Liver (tissue), 9 donors: ENCODE results near the gene RIT2. TPM values are rescaled to one million over a fixed set of nuclear protein-coding genes. Genes with fewer than 3 reads are reported as not detected.

Experiments used
- DNase-seq: peaks from one replicate; pipeline ENCODE4 v3.0.0-alpha.2; 2017; ENCODE audit warnings: low spot score
- H3K27ac ChIP-seq, 2 donors: one replicate each; pipeline ENCODE4 v1.7.0; 2013; ENCODE audit warnings: inconsistent platforms in 2 of 2, low read length in 2 of 2, control low read depth in 1 of 2, low read depth in 1 of 2, mild to moderate bottlenecking in 1 of 2
- H3K27me3 ChIP-seq, 4 donors: one replicate each; pipeline versions ENCODE4 v1.6.1 to v1.7.0; 2013; ENCODE audit warnings: low read length in 3 of 4, inconsistent platforms in 1 of 4, mild to moderate bottlenecking in 1 of 4, moderate library complexity in 1 of 4; ENCODE audit not compliant: control insufficient read depth in 4 of 4, insufficient read depth in 4 of 4
- H3K36me3 ChIP-seq, 4 donors: one replicate each; pipeline versions ENCODE4 v1.6.1 to v1.7.0; 2013; ENCODE audit warnings: low read length in 3 of 4, mild to moderate bottlenecking in 3 of 4, low read depth in 1 of 4, moderate library complexity in 1 of 4; ENCODE audit not compliant: control insufficient read depth in 4 of 4, insufficient read depth in 3 of 4
- H3K4me1 ChIP-seq, 4 donors: one replicate each; pipeline versions ENCODE4 v1.6.1 to v1.7.0; 2013; ENCODE audit warnings: low read length in 3 of 4, mild to moderate bottlenecking in 3 of 4, moderate library complexity in 1 of 4; ENCODE audit not compliant: control insufficient read depth in 4 of 4, insufficient read depth in 4 of 4
- H3K4me3 ChIP-seq, 3 donors: one replicate each; pipeline versions ENCODE4 v1.6.1 to v1.7.0; 2013; ENCODE audit warnings: low read length in 3 of 3, control low read depth in 1 of 3, low read depth in 1 of 3, mild to moderate bottlenecking in 1 of 3
- H3K9ac ChIP-seq, 2 donors: one replicate each; pipeline ENCODE4 v1.7.0; 2013; ENCODE audit warnings: low read length in 2 of 2, mild to moderate bottlenecking in 2 of 2, moderate library complexity in 2 of 2, control low read depth in 1 of 2, low read depth in 1 of 2
- H3K9me3 ChIP-seq, 4 donors: one replicate each; pipeline versions ENCODE4 v1.6.1 to v1.7.0; 2013; ENCODE audit warnings: low read length in 3 of 4; ENCODE audit not compliant: control insufficient read depth in 4 of 4
- EGR1 ChIP-seq, 2 donors: IDR thresholded peaks; 2 replicates each; pipeline ENCODE4 v1.6.1; 2016 to 2018; ENCODE audit warnings: antibody characterized with exemption in 2 of 2, low read depth in 2 of 2
- FOXA1 ChIP-seq: IDR thresholded peaks from 2 replicates; pipeline ENCODE4 v1.6.1; 2016; ENCODE audit warnings: antibody characterized with exemption
- FOXA2 ChIP-seq: IDR thresholded peaks from 2 replicates; pipeline ENCODE4 v1.6.1; 2016; ENCODE audit warnings: antibody characterized with exemption
- GABPA ChIP-seq, 2 donors: IDR thresholded peaks in 1 of 2; conservative IDR thresholded peaks in 1 of 2; 2 replicates each; pipeline ENCODE4 v1.6.1; 2016; ENCODE audit warnings: antibody characterized with exemption in 2 of 2, mild to moderate bottlenecking in 1 of 2, moderate library complexity in 1 of 2
- HNF4A ChIP-seq, 2 donors: conservative IDR thresholded peaks; 2 replicates each; pipeline ENCODE4 v1.6.1; 2016; ENCODE audit warnings: antibody characterized with exemption in 2 of 2, mild to moderate bottlenecking in 2 of 2
- HNF4G ChIP-seq: IDR thresholded peaks from 2 replicates; pipeline ENCODE4 v1.6.1; 2016; ENCODE audit warnings: antibody characterized with exemption
- JUND ChIP-seq, 2 donors: IDR thresholded peaks; 2 replicates each; pipeline ENCODE4 v1.6.1; 2016; ENCODE audit warnings: antibody characterized with exemption in 2 of 2
- NR2F2 ChIP-seq: IDR thresholded peaks from 2 replicates; pipeline ENCODE4 v1.6.1; 2016; ENCODE audit warnings: antibody characterized with exemption
- RAD21 ChIP-seq, 2 donors: IDR thresholded peaks; 2 replicates each; pipeline ENCODE4 v1.6.1; 2016; ENCODE audit warnings: antibody characterized with exemption in 2 of 2, mild to moderate bottlenecking in 2 of 2
- RXRA ChIP-seq, 2 donors: IDR thresholded peaks; 2 replicates each; pipeline ENCODE4 v1.6.1; 2017 to 2018; ENCODE audit warnings: antibody characterized with exemption in 2 of 2, mild to moderate bottlenecking in 1 of 2
- SP1 ChIP-seq: IDR thresholded peaks from 2 replicates; pipeline ENCODE4 v1.6.1; 2018; ENCODE audit warnings: antibody characterized with exemption, mild to moderate bottlenecking
- TAF1 ChIP-seq: conservative IDR thresholded peaks from 2 replicates; pipeline ENCODE4 v1.6.1; 2016; ENCODE audit warnings: antibody characterized with exemption, mild to moderate bottlenecking
- YY1 ChIP-seq: IDR thresholded peaks from 2 replicates; pipeline ENCODE4 v1.6.1; 2016; ENCODE audit warnings: antibody characterized with exemption, mild to moderate bottlenecking
- ZBTB33 ChIP-seq: IDR thresholded peaks from 2 replicates; pipeline ENCODE4 v1.6.1; 2016; ENCODE audit warnings: antibody characterized with exemption
- WGBS: extraction: QIAGEN DNeasy Blood & Tissue Kit; methylation state at CpG from one replicate; pipeline ENCODE4 v1.1.7; 2013; 5-methylcytosine and 5-hydroxymethylcytosine counted together
- polyA plus RNA-seq, 2 donors: library from polyadenylated mRNA; stranded (reverse) in 1 of 2; unstranded in 1 of 2; fragments of 200-250 nt in 1 of 2; fragments of >200 nt in 1 of 2; fragmentation: Nextera tagmentation in 1 of 2; extraction: Ambion mirVana in 1 of 2; gene quantifications; one replicate each; pipeline versions ENCODE4 v1.2.1 to v1.2.3, GENCODE V29; 2013 to 2015
- total RNA-seq, 2 donors: library from RNA; depleted of rRNA; stranded (reverse); fragments of >200 nt; gene quantifications; one replicate each; pipeline ENCODE4 v1.2.3, GENCODE V29; 2014
- TF ChIP-seq, protein P1 (sequence below): fragments of 150-350 bp; IDR thresholded peaks from 2 replicates; pipeline ENCODE4 v1.5.1; 2017; ENCODE audit warnings: improper control_type of control experiment, low read depth, low read length; ENCODE audit not compliant: missing input control
- TF ChIP-seq, protein P2 (sequence below): IDR thresholded peaks from 2 replicates; pipeline ENCODE4 v1.6.1; 2016; ENCODE audit warnings: antibody characterized with exemption, mild to moderate bottlenecking
- TF ChIP-seq, protein P3 (sequence below): IDR thresholded peaks from 2 replicates; pipeline ENCODE4 v1.6.1; 2016; ENCODE audit warnings: antibody characterized with exemption
- donor health status: healthy.
- donor health status: healthy.
- donor health status: healthy.
- donor health status: healthy.
- donor health status: healthy.

The RIT2 gene
- total RNA-seq (not detected), polyA plus RNA-seq (not detected)

GRCh38 chr18:43115076-43115921 lies at the start of gene RIT2:
Gene RIT2 (minus strand): TSS chr18:43115685.
- Histone ChIP-seq H3K4me1 (no peaks in the 10 kb centered on the region), H3K36me3 (no peaks in the 10 kb centered on the region), H3K4me3 (no peak within 1 kb of the TSS), H3K27ac (no peak within 1 kb of the TSS), H3K27me3 (no peaks in the 10 kb centered on the region), H3K9ac (no peak within 1 kb of the TSS), H3K9me3 (no peaks in the 10 kb centered on the region)
- TF ChIP-seq FOXA2 (no peak), SP1 (no peak), ZBTB33 (no peak), RXRA (IDR thresholded peaks at IDR 0.05) (no peak), JUND (IDR thresholded peaks at IDR 0.05) (no peak), YY1 (no peak), HNF4G (no peak), TAF1 (no peak), HNF4A (conservative IDR thresholded peaks at IDR 0.05) (no peak), NR2F2 (no peak), GABPA (IDR thresholded peaks at IDR 0.05 in 1 of 2, conservative IDR thresholded peaks at IDR 0.05 in 1 of 2) (no peak), EGR1 (IDR thresholded peaks at IDR 0.05; ENCODE audit: low read depth in 2 of 2) (no peak), RAD21 (IDR thresholded peaks at IDR 0.05) (no peak), FOXA1 (no peak)
- TF ChIP-seq, protein P1, sequence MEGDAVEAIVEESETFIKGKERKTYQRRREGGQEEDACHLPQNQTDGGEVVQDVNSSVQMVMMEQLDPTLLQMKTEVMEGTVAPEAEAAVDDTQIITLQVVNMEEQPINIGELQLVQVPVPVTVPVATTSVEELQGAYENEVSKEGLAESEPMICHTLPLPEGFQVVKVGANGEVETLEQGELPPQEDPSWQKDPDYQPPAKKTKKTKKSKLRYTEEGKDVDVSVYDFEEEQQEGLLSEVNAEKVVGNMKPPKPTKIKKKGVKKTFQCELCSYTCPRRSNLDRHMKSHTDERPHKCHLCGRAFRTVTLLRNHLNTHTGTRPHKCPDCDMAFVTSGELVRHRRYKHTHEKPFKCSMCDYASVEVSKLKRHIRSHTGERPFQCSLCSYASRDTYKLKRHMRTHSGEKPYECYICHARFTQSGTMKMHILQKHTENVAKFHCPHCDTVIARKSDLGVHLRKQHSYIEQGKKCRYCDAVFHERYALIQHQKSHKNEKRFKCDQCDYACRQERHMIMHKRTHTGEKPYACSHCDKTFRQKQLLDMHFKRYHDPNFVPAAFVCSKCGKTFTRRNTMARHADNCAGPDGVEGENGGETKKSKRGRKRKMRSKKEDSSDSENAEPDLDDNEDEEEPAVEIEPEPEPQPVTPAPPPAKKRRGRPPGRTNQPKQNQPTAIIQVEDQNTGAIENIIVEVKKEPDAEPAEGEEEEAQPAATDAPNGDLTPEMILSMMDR: no peak
- TF ChIP-seq, protein P2, sequence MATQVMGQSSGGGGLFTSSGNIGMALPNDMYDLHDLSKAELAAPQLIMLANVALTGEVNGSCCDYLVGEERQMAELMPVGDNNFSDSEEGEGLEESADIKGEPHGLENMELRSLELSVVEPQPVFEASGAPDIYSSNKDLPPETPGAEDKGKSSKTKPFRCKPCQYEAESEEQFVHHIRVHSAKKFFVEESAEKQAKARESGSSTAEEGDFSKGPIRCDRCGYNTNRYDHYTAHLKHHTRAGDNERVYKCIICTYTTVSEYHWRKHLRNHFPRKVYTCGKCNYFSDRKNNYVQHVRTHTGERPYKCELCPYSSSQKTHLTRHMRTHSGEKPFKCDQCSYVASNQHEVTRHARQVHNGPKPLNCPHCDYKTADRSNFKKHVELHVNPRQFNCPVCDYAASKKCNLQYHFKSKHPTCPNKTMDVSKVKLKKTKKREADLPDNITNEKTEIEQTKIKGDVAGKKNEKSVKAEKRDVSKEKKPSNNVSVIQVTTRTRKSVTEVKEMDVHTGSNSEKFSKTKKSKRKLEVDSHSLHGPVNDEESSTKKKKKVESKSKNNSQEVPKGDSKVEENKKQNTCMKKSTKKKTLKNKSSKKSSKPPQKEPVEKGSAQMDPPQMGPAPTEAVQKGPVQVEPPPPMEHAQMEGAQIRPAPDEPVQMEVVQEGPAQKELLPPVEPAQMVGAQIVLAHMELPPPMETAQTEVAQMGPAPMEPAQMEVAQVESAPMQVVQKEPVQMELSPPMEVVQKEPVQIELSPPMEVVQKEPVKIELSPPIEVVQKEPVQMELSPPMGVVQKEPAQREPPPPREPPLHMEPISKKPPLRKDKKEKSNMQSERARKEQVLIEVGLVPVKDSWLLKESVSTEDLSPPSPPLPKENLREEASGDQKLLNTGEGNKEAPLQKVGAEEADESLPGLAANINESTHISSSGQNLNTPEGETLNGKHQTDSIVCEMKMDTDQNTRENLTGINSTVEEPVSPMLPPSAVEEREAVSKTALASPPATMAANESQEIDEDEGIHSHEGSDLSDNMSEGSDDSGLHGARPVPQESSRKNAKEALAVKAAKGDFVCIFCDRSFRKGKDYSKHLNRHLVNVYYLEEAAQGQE: no peak
- TF ChIP-seq, protein P3, sequence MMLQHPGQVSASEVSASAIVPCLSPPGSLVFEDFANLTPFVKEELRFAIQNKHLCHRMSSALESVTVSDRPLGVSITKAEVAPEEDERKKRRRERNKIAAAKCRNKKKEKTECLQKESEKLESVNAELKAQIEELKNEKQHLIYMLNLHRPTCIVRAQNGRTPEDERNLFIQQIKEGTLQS: no peak
- no peak for DNase-seq
- WGBS: 64% methylated on average over 18 of the region's 18 CpGs
